ENCODE measurements around the gene ABI3. TPM values are rescaled to one million over a fixed set of nuclear protein-coding genes. Genes with fewer than 3 reads are reported as not detected.

Gene ABI3
- total RNA-seq, 4 donors from 2014 or later = 3.6 to 7.4 (median 5.4) TPM

DNA sequence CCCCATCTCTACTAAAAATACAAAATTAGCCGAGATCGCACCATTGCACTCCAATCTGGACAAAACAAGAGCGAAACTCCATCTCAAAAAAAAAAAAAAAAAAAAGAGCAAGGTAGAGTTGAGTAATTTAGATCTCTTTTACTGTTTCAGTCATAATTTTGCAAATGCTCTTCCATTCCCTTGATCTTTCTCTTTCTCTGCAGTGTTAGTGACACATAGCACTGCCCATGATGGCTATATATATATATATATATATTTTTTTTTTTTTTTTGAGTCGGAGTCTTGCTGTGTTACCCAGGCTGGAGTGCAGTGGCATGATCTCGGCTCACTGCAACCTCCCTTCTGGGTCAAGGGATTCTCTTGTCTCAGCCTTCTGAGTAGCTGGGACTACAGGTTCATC, 32.3 kb downstream of the ABI3 start:
- DNase-seq (ENCODE audit: low spot score) (no peak), ATAC-seq (ENCODE audit: low FRiP score) (no peak)
- no peak for TF ChIP-seq CTCF (IDR thresholded peaks at IDR 0.05)

DNA sequence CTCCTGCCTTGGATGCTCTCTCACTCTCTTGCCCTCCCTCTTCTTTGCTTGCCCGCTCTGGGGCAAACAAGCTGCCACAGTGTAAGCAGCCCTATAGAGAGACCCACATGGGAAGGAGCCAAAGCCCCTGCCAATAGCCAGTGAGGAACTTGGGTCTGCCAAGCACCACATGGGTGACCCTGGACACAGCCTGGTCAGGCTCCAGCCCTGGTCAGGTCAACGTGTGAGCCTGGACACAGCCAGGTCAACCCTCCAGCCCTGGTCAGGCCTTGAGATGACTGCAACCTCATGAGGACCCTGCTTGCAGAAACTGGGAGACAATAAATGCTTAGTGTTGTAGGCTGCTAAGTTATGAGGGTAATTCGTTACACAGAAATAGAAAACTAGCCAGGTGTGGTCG, 34.3 kb downstream of the ABI3 start:
- no peak for TF ChIP-seq CTCF (IDR thresholded peaks at IDR 0.05)
- ATAC-seq (ENCODE audit: low FRiP score) = no peak
- DNase-seq (ENCODE audit: low spot score) = no peak

DNA sequence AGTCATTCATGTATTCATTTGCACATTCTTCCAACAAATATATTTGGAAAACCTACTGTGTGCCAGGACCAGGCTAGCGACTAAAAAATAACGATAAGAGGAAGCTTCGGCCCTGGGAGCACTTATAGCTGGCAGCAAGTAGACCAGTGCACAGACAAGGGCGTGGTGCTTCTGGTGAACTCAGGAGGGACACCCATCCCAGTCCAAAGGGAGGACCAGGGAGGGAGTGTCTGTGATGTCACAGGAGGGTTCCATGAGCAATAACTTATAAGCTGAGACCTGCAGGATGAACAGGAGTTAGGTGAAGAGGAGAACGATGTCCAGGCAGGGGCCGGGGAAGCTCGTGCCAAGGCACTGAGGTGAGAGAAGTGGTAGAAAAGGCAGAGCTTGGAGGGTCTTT, 37.4 kb downstream of the ABI3 start:
- DNase-seq (ENCODE audit: low spot score) (no peak), ATAC-seq (ENCODE audit: low FRiP score) (no peak)
- no peak for TF ChIP-seq CTCF (IDR thresholded peaks at IDR 0.05)

GRCh38 chr17:49249292-49249794, 38.8 kb downstream of the ABI3 start:
- DNase-seq (ENCODE audit: low spot score) (no peak), ATAC-seq (ENCODE audit: low FRiP score) (no peak)
- TF ChIP-seq CTCF (IDR thresholded peaks at IDR 0.05) = no peak

GRCh38 chr17:49249890-49250522, 39.5 kb downstream of the ABI3 start:
- TF ChIP-seq CTCF (IDR thresholded peaks at IDR 0.05) = no peak
- DNase-seq (ENCODE audit: low spot score) (no peak), ATAC-seq (ENCODE audit: low FRiP score) (no peak)

- ATAC-seq (ENCODE audit: low FRiP score) (no peak), DNase-seq (ENCODE audit: low spot score) (no peak)
- TF ChIP-seq CTCF (IDR thresholded peaks at IDR 0.05) = no peak
Observed at GRCh38 chr17:49252148-49252695, 41.7 kb downstream of the ABI3 start.

DNA sequence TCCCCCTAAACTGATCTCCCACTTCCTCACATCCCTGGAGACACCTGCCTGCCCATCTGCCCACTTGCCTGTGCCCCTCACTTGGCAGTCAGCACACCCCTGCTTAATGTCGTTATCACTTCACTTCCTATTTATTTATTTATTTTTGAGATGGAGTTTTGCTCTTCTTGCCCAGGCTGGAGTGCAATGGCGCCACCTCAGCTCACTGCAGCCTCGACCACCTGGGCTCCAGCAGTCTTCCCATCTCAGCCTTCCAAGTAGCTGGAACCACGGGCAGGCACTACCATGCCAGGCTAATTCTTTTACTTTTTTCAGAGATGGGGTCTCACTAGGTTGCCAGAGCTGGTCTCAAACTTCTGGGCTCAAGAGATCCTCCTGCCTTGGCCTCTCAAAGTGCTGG, 43.6 kb downstream of the ABI3 start:
- DNase-seq (ENCODE audit: low spot score) = no peak
- no peak for TF ChIP-seq CTCF (IDR thresholded peaks at IDR 0.05)
- no peak for ATAC-seq (ENCODE audit: low FRiP score)
